Caco-2 (cell line): ENCODE data around the gene SPARC. TPM values are rescaled to one million over a fixed set of nuclear protein-coding genes. Genes with fewer than 3 reads are reported as not detected.
"Not testable (repeated sequence)": the region's sequence is repeated elsewhere in the genome, so short reads cannot be mapped to it uniquely, and the experiment has no call there.

Source experiments
- BruUV-seq: library from RNA; stranded (reverse); fragments of 400-500 nt; replicated peaks from 2 replicates; lab custom pipeline; 2021; lab: Mats Ljungman, UMichigan
- CTCF ChIA-PET: fragments of 300-600 bp; sonication (Branson Sonifier 250); formaldehyde crosslinking; loops from one replicate; lab custom pipeline; 2022; ENCODE audit warnings: antibody characterized with exemption; lab: Charles Lee
- POLR2A ChIA-PET: fragments of 300-600 bp; sonication (Branson Sonifier 250); formaldehyde crosslinking; loops from one replicate; lab custom pipeline; 2022; ENCODE audit warnings: antibody characterized with exemption; lab: Charles Lee
- DNase-seq, 2 experiments: peaks; one replicate each; pipeline versions ENCODE4 v3.0.0 to v3.0.0-alpha.2; 2020 to 2022
- H3K27me3 ChIP-seq: replicated peaks from 2 replicates; pipeline ENCODE4 v1.6.0; 2011; ENCODE audit warnings: low read length; ENCODE audit not compliant: control insufficient read depth, insufficient read depth
- H3K36me3 ChIP-seq: 2 replicates; pipeline ENCODE4 v1.5.1; 2011; ENCODE audit warnings: low read length; ENCODE audit not compliant: control insufficient read depth, insufficient read depth
- H3K4me1 ChIP-seq: fragments of 250-450 bp; sonication (Bioruptor Pico); 2 replicates; pipeline ENCODE4 v1.5.1; 2020; ENCODE audit warnings: mild to moderate bottlenecking
- H3K4me3 ChIP-seq: 2 replicates; pipeline ENCODE4 v1.5.1; 2011; ENCODE audit warnings: low read depth, mild to moderate bottlenecking, control low read depth, low read length
- H3K9me3 ChIP-seq: fragments of 250-450 bp; sonication (Bioruptor Pico); 2 replicates; pipeline ENCODE4 v1.5.1; 2020; ENCODE audit warnings: mild to moderate bottlenecking, moderate library complexity
- H3K27ac Mint-ChIP-seq: one replicate; pipeline ENCODE4 v1.8.0; 2022; ENCODE audit warnings: mixed read lengths; ENCODE audit not compliant: unreplicated experiment
- H3K27me3 Mint-ChIP-seq: one replicate; pipeline ENCODE4 v1.8.0; 2022; ENCODE audit warnings: mixed read lengths; ENCODE audit not compliant: insufficient read depth, unreplicated experiment
- H3K36me3 Mint-ChIP-seq: one replicate; pipeline ENCODE4 v1.8.0; 2022; ENCODE audit warnings: mild to moderate bottlenecking, mixed read lengths; ENCODE audit not compliant: insufficient read depth, unreplicated experiment
- H3K4me1 Mint-ChIP-seq: one replicate; pipeline ENCODE4 v1.8.0; 2022; ENCODE audit warnings: low read depth, mixed read lengths; ENCODE audit not compliant: unreplicated experiment
- H3K4me3 Mint-ChIP-seq: one replicate; pipeline ENCODE4 v1.8.0; 2022; ENCODE audit warnings: mild to moderate bottlenecking, moderate library complexity, mixed read lengths; ENCODE audit not compliant: unreplicated experiment
- H3K9me3 Mint-ChIP-seq: one replicate; pipeline ENCODE4 v1.8.0; 2022; ENCODE audit warnings: mixed read lengths; ENCODE audit not compliant: unreplicated experiment
- CTCF ChIP-seq, 2 experiments: fragments of 200-600 bp in 1 of 2; IDR thresholded peaks; 1 replicate in 1 of 2; 2 replicates in 1 of 2; pipeline versions ENCODE4 v1.5.1 to v1.8.0; 2011 to 2022; ENCODE audit warnings: antibody characterized with exemption in 1 of 2, control low read depth in 1 of 2, inconsistent platforms in 1 of 2, low read depth in 1 of 2, low read length in 1 of 2, mild to moderate bottlenecking in 1 of 2, moderate library complexity in 1 of 2; ENCODE audit not compliant: insufficient read depth in 1 of 2, severe bottlenecking in 1 of 2, unreplicated experiment in 1 of 2
- intact Hi-C: fragments of 100-400 bp; cut with micrococcal nuclease; formaldehyde crosslinking; loops from one replicate; pipeline ENCODE4 v1.10.0; 2022; ENCODE audit not compliant: unreplicated experiment
- total RNA-seq: library from RNA; stranded (reverse); gene quantifications from 2 replicates; pipeline ENCODE4 v1.2.3, GENCODE V29; 2022

The SPARC gene
- total RNA-seq, 1 experiment from 2014 or later, result 22.7 TPM

GRCh38 chr5:151694035-151694485 is 7.3 kb upstream of the SPARC start:
- ChIA-PET POLR2A (no interaction called here), CTCF (no interaction called here)
- H3K27me3 Mint-ChIP-seq, result no peaks in the 10 kb centered on the region
- H3K9me3 Mint-ChIP-seq, result no peaks in the 10 kb centered on the region
- Histone ChIP-seq H3K9me3 (no peaks in the 10 kb centered on the region), H3K4me1 (peaks cover 15% of the 10 kb centered on the region), H3K4me3 (no peak overlapping the region), H3K27me3 (no peaks in the 10 kb centered on the region), H3K36me3 (no peaks in the 10 kb centered on the region)
- H3K4me1 Mint-ChIP-seq, result peaks cover 16% of the 10 kb centered on the region
- BruUV-seq, result no TSS peak
- intact Hi-C loops, result no loop called here
- no peak overlapping the region for H3K27ac Mint-ChIP-seq
- H3K4me3 Mint-ChIP-seq, result no peak overlapping the region
- no peak for TF ChIP-seq CTCF (IDR thresholded peaks at IDR 0.05; ENCODE audit: insufficient read depth in 1 of 2, low read depth in 1 of 2, low read length in 1 of 2, severe bottlenecking in 1 of 2, unreplicated experiment in 1 of 2)
- DNase-seq, result no peak
- no peaks in the 10 kb centered on the region for H3K36me3 Mint-ChIP-seq

GRCh38 chr5:151692312-151692711 is 5.6 kb upstream of the SPARC start:
- no TSS peak for BruUV-seq
- Mint-ChIP-seq H3K27ac (no peak overlapping the region), H3K4me3 (no peak overlapping the region), H3K4me1 (peaks cover 11% of the 10 kb centered on the region), H3K27me3 (no peaks in the 10 kb centered on the region), H3K36me3 (no peaks in the 10 kb centered on the region), H3K9me3 (no peaks in the 10 kb centered on the region)
- Histone ChIP-seq H3K27me3 (no peaks in the 10 kb centered on the region), H3K4me3 (no peak overlapping the region), H3K36me3 (no peaks in the 10 kb centered on the region), H3K9me3 (no peaks in the 10 kb centered on the region), H3K4me1 (0 out of 2 replicates have a peak, but pooled peaks cover 7% of the 10 kb centered on the region)
- intact Hi-C loops, result no loop called here
- DNase-seq, result no peak
- ChIA-PET CTCF (interaction anchor here (0.7 kb wide), 1 partner anchor 16 kb away, joined by 3 read pairs; no protein-coding TSS in a partner anchor), POLR2A (no interaction called here)
- no peak for TF ChIP-seq CTCF (IDR thresholded peaks at IDR 0.05; ENCODE audit: insufficient read depth in 1 of 2, low read depth in 1 of 2, low read length in 1 of 2, severe bottlenecking in 1 of 2, unreplicated experiment in 1 of 2)

- Histone ChIP-seq H3K4me3 (no peak overlapping the region), H3K27me3 (no peaks in the 10 kb centered on the region), H3K9me3 (no peaks in the 10 kb centered on the region), H3K4me1 (peaks cover 12% of the 10 kb centered on the region), H3K36me3 (no peaks in the 10 kb centered on the region)
- Mint-ChIP-seq H3K27me3 (no peaks in the 10 kb centered on the region), H3K4me1 (peaks cover 12% of the 10 kb centered on the region), H3K36me3 (no peaks in the 10 kb centered on the region), H3K4me3 (no peak overlapping the region), H3K9me3 (no peaks in the 10 kb centered on the region), H3K27ac (no peak overlapping the region)
- no peak for TF ChIP-seq CTCF (IDR thresholded peaks at IDR 0.05; ENCODE audit: insufficient read depth in 1 of 2, low read depth in 1 of 2, low read length in 1 of 2, severe bottlenecking in 1 of 2, unreplicated experiment in 1 of 2)
- ChIA-PET POLR2A (no interaction called here), CTCF (no interaction called here)
- intact Hi-C loops, result no loop called here
- DNase-seq, result no peak
- BruUV-seq, result no TSS peak
Observed at GRCh38 chr5:151691706-151692105, 5.0 kb upstream of the SPARC start.

- CTCF ChIA-PET, result not testable (repeated sequence)
Observed at GRCh38 chr5:151689591-151689990, 2.9 kb upstream of the SPARC start.

More at GRCh38 chr5:151689591-151689990, 2.9 kb upstream of the SPARC start:
- peaks cover 26% of the 10 kb centered on the region for H3K4me1 ChIP-seq
- intact Hi-C loops, H3K36me3 Mint-ChIP-seq, H3K4me3 ChIP-seq, BruUV-seq, H3K36me3 ChIP-seq, H3K4me3 Mint-ChIP-seq, H3K27me3 ChIP-seq, DNase-seq, POLR2A ChIA-PET, H3K9me3 Mint-ChIP-seq, H3K27ac Mint-ChIP-seq, H3K27me3 Mint-ChIP-seq, H3K9me3 ChIP-seq: not testable (repeated sequence)
- peaks cover 32% of the 10 kb centered on the region for H3K4me1 Mint-ChIP-seq
